HG02759 (cell line): ENCODE measurements around the gene DEDD.
A peak's percentile ranks its signal among the peaks of the same experiment; 100 is the strongest.
"Not testable (repeated sequence)": the region's sequence is repeated elsewhere in the genome, so short reads cannot be mapped to it uniquely, and the experiment has no call there.

ENCODE experiments used
- ATAC-seq: cut with Tn5 transposase; IDR thresholded peaks from one replicate; pipeline ENCODE4 v1.9.1; 2021; ENCODE audit warnings: mild to moderate bottlenecking, moderate library complexity; ENCODE audit not compliant: unreplicated experiment

Gene DEDD

DNA sequence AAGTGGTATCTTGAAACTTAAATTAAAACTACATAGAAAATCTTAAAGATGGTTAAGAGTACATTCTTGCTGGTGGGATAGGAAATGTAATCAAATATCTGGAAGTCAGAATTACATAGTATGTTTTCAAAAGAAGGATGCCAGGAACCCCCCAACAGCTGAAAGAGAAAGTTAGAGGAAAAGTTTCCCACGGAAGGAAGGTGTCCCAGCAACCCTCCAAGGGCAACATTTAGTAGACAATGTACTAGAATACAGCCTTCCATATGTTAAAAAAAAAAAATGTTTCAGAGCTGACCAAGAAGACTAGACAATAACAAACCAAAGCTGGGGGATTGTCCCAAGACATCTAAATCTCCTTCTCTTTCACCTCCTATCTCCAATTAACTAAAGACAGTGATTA, 2.2 kb downstream of the DEDD start:
- no peak for ATAC-seq

DNA sequence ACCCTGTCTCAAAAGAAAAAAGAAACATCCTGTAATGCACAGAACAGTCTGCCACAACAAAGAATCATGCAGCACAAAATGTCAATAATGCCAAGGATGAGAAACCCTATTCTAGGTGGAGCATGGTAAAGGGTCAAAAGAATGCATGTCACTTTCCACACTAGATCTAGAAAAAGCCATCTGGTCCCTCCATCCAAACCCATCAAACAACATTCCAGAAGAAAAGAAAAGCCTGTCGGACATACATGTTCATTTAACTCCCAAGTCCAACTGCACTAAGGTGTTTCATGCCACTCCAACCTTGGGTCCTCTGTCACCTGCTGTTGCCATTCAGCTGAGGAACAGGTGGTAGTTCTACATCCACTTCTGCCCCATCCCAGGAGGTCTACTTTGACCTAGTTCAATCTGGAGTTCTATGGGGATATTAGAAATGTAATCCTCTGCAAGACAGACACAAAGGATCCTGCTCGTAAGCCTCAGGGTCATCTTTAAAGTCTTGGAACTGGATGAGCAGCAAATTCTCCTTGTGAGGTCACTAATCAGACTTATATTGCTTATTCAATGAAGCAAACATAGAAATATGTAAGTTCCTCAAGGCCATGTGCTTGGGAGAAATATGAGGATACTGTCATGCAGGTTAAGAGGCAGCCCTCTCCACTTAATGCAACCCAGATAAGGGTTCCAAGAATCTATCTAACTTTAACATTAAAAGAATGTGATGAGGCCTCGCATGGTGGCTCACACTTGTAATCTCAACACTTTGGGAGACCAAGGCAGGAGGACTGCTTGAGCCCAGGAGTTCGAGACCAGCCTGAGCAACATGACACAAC, 3.7 kb downstream of the DEDD start:
- no peak for ATAC-seq

DNA sequence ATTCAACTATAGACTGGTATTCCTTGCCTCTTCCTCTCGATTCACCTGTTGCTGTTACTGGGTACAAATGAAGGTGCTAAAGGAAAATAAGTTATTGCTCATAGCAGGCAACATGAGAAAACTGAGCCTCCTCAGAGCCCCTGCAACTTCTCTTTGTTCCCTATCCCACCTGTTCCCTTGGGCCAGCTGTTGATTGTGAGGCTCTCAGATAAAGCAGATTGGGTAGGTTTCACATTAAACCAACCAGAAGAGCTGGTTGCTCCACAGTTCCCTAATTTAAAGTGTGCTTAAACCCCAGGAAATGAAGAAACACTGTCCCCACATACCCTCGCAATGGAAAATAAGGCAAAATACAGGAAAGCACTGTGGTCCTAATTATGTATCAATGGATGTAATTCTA, 4.8 kb downstream of the DEDD start:
- ATAC-seq: no peak

DNA sequence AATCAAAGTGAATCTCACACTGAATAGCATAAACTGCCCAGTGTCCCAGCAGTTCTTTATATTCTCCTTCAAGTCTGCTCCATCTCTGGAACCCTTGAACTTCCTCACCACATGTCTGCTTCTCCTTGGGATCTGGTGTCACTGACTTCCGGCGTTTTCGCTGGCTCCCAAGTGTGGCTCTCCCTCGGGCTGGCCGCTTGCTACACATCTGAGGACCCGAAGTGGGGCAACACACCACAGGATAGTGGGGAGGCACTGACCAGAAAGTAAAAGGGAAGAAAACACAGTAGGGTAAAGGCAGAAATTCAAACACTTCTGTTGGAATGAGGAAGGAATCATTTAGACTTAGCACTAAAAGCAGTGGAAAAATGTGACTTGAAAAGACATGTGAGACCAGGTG, 9.5 kb downstream of the DEDD start:
- ATAC-seq: no peak

DNA sequence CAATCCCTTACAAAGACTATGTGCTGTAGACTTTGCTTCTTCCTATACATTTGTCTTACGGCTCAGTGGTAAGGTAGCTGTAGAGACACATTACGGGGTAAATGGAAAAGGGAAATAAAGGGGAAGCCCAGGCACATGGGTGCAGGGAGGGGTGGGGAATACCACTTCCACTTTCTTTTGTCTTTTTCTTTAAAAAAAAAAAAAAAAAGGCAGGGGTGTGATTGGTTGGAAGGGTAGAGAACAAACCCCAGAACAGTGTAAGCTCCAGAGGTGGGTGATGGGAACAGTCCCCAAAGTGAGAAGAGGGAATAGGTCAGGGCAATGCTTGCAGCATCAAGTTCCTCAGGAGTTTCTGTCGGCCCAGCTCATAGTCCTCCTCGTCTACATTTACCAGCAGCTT, 10.6 kb downstream of the DEDD start:
- no peak for ATAC-seq

GRCh38 chr1:161121042-161121650, 11.3 kb downstream of the DEDD start:
- ATAC-seq: no peak

GRCh38 chr1:161119092-161119903, 13.2 kb downstream of the DEDD start:
- peak; percentile 58 for ATAC-seq

GRCh38 chr1:161117759-161118581, 14.5 kb downstream of the DEDD start, which contains the start of the genes NIT1 and PFDN2:
NIT1 (plus strand) TSS chr1:161118105; CDS start chr1:161118177, 72 bp downstream.
PFDN2 (minus strand) TSS chr1:161118037; CDS start chr1:161118026, 11 bp downstream.
- ATAC-seq: peak; percentile 86

DNA sequence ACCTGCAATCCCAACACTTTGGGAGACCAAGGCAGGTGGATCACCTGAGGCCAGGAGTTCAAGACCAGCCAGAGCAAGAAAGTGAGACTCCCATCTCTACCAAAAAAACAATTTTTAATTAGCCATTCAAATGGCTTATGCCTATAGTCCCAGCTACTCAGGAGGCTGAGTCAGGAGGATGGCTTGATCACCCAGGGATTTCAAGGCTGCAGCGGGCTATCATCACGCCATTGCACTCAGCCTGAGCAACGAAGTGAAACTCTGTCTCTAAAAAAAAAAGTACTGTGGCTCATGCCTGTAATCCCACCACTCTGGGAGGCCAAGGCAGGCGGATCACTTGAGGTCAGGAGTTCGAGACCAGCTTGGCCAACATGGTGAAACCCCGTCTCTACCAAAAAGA, 16.5 kb downstream of the DEDD start:
- ATAC-seq: not testable (repeated sequence)

- ATAC-seq: no peak
Observed at GRCh38 chr1:161115132-161115711, 17.2 kb downstream of the DEDD start.

DNA sequence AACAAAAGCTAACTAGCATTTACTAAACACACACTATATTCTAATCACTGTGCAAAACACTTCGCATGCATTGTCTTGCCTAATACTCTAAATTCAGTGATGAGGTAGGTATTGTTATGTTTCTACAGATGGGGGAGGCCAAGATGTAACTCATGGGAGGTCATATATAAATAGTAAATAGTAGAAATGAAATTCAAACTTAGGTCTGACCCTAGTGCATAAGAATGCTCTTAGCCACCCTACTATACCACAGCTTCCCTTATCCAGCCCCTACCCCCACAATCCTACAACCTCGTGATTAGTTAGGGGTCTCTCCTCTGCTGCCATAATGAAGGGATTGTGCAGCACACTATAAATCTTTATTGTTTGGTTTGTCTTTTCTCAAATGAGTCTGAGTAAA, 17.9 kb downstream of the DEDD start:
- ATAC-seq: no peak

- no peak for ATAC-seq
Observed at GRCh38 chr1:161113915-161114314, 18.6 kb downstream of the DEDD start.

DNA sequence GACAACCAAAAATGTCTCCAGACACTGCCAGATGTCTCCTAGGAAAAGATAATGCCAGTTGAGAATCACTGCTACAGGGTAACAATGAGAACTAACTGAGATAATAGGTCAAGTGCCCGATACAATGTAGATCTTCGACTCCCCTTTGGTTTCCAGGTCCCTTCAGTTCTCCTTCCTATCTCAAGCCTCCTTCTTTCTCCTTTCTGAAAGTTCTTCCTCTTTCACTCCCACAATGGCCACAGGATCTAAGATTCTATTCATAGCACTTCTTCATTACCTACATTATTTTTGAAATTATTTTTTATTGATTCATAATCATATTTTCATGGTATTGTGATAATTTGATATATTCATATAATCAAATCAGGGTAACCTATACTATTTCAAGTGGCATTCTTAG, 20.9 kb downstream of the DEDD start:
- ATAC-seq: no peak

- ATAC-seq: no peak
Observed at GRCh38 chr1:161111117-161111516, 21.4 kb downstream of the DEDD start.

GRCh38 chr1:161106431-161106830, 26.0 kb downstream of the DEDD start:
- ATAC-seq: no peak

- no peak for ATAC-seq
Observed at GRCh38 chr1:161100556-161100955, 31.9 kb downstream of the DEDD start.

- ATAC-seq: no peak
Observed at GRCh38 chr1:161099090-161099802, 33.2 kb downstream of the DEDD start.

DNA sequence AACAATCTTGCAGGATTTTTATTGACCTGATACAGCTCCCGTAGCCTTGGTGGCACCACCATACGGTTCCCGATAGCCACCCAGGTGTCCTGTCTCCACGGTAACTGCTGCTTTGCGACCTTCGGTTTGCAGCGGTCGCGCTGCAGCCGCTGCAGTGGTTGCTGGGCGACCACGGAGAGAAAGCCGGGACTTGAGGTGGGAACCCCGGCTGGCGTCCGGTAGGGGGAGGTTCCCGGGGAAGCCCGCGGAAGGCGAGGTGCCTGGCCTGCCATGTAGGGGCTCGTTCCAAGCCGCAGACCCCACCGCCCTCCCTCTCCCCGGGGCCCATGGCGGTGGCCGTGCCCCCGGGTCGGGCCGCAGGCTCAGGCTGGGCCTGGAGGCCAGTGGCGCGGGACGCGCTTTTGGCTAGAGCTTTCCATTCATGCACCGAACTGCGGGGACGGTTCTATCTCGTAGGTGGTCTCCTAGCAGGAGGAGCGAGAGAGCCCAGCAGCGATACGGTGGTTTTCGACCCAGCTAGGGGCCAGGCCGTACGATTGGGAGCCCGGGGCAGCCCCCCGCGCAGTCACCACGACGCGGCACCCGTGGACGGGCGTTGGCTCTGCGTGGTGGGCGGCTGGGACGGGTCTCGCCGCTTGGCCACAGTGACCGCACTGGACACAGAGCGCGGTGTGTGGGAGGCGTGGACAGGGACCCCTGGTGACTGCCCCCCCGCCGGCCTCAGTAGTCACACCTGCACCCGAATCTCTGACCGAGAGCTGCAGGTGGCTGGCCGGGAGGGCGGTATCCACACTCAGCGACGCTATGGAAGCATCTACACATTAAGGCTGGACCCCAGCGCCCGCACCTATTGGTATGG, 34.0 kb downstream of the DEDD start, which contains the start of gene KLHDC9:
Gene KLHDC9, plus strand, starts transcription at position 152 of the 859 bp plus-strand sequence. Its CDS starts 175 bp downstream, at position 327.
- ATAC-seq: peak; percentile 84

DNA sequence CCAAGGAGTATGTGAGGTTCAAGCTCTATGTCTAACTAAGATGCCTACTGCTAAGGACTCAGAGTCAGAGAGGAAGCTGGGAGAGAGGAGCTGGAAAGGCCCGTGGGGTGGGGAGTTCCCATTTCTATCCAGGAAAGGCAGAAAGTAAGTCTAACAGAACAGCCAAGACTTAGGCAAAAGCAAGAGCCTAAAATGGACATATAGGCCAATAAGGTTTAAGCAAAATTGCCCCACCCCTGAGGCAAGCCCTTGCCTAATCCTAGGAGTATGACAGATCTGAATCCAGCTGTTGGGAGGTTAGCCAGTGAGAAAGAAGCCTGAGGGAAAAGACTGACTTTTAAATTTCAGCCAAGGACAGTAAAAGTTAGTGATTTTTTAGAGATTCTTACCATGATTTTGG, 35.9 kb downstream of the DEDD start:
- ATAC-seq: no peak
